IMR-90 (cell line): Measurements from ENCODE around the gene DRAXIN. TPM values are rescaled to one million over a fixed set of nuclear protein-coding genes. Genes with fewer than 3 reads are reported as not detected.

ENCODE experiments used
- ATAC-seq: fragments of 200-7000 bp; cut with Tn5 transposase; 2 replicates; pipeline ENCODE4 v1.9.1; 2020; ENCODE audit warnings: low read depth, mild to moderate bottlenecking, moderate library complexity
- BruUV-seq: library from RNA; stranded (reverse); fragments of 400-500 nt; replicated peaks from 2 replicates; lab custom pipeline; 2021; lab: Mats Ljungman, UMichigan
- CTCF ChIA-PET: fragments of 300-600 bp; formaldehyde crosslinking; extraction: SDS; loops from one replicate; lab custom pipeline; 2021; ENCODE audit warnings: antibody characterized with exemption; lab: Yijun Ruan, JAX
- POLR2A ChIA-PET: fragments of 300-600 bp; sonication (Branson Sonifier 250); formaldehyde crosslinking; loops from one replicate; lab custom pipeline; 2022; ENCODE audit warnings: antibody characterized with exemption; ENCODE audit not compliant: unreplicated experiment; lab: Charles Lee
- DNase-seq: peaks from one replicate; pipeline ENCODE4 v3.0.0; 2013
- H2AFZ ChIP-seq: replicated peaks from 2 replicates; pipeline ENCODE3; 2013; ENCODE audit warnings: low read length, mild to moderate bottlenecking; ENCODE audit not compliant: poor library complexity
- H2AK5ac ChIP-seq: 2 replicates; pipeline ENCODE4 v1.6.1; 2013; ENCODE audit warnings: low read depth, low read length, inconsistent platforms
- H2AK9ac ChIP-seq: replicated peaks from 2 replicates; pipeline ENCODE3; 2013; ENCODE audit warnings: mild to moderate bottlenecking, low read depth, low read length, moderate library complexity; ENCODE audit not compliant: poor library complexity
- H2BK120ac ChIP-seq: 2 replicates; pipeline ENCODE4 v1.6.1; 2013; ENCODE audit warnings: low read depth, low read length, inconsistent platforms
- H2BK15ac ChIP-seq: 3 replicates; pipeline ENCODE4 v1.6.1; 2013; ENCODE audit warnings: low read depth, low read length, inconsistent platforms
- H2BK20ac ChIP-seq: 2 replicates; pipeline ENCODE4 v1.6.1; 2013; ENCODE audit warnings: low read depth, mild to moderate bottlenecking, inconsistent platforms, low read length, moderate library complexity
- H2BK5ac ChIP-seq: 2 replicates; pipeline ENCODE4 v1.6.1; 2013; ENCODE audit warnings: mild to moderate bottlenecking, low read depth, low read length, inconsistent platforms; ENCODE audit not compliant: poor library complexity, severe bottlenecking
- H3K14ac ChIP-seq: replicated peaks from 2 replicates; pipeline ENCODE4 v1.6.1; 2013; ENCODE audit warnings: low read depth, low read length, inconsistent platforms
- H3K18ac ChIP-seq: 2 replicates; pipeline ENCODE4 v1.6.1; 2013; ENCODE audit warnings: low read depth, low read length, control low read depth
- H3K23ac ChIP-seq: 2 replicates; pipeline ENCODE4 v1.6.1; 2013; ENCODE audit warnings: low read depth, low read length, inconsistent platforms
- H3K27ac ChIP-seq: 2 replicates; pipeline ENCODE4 v1.5.1; 2013; ENCODE audit warnings: mild to moderate bottlenecking, control low read depth, low read length; ENCODE audit not compliant: insufficient read depth
- H3K27me3 ChIP-seq: 2 replicates; pipeline ENCODE4 v1.6.1; 2013; ENCODE audit warnings: low read length; ENCODE audit not compliant: control insufficient read depth, insufficient read depth
- H3K36me3 ChIP-seq: 2 replicates; pipeline ENCODE4 v1.6.1; 2013; ENCODE audit warnings: low read length, mixed read lengths; ENCODE audit not compliant: control insufficient read depth, insufficient read depth
- H3K4ac ChIP-seq: 2 replicates; pipeline ENCODE4 v1.6.1; 2013; ENCODE audit warnings: low read depth, low read length, inconsistent platforms
- H3K4me1 ChIP-seq: 2 replicates; pipeline ENCODE4 v1.6.1; 2013; ENCODE audit warnings: low read length, mixed read lengths; ENCODE audit not compliant: control insufficient read depth, insufficient read depth
- H3K4me2 ChIP-seq: 2 replicates; pipeline ENCODE4 v1.6.1; 2013; ENCODE audit warnings: low read depth, mild to moderate bottlenecking, control low read depth, low read length, moderate library complexity
- H3K4me3 ChIP-seq: 2 replicates; pipeline ENCODE4 v1.5.1; 2013; ENCODE audit warnings: low read depth, mild to moderate bottlenecking, control low read depth, low read length, moderate library complexity; ENCODE audit not compliant: insufficient read depth
- H3K56ac ChIP-seq: 2 replicates; pipeline ENCODE4 v1.6.1; 2013; ENCODE audit warnings: low read length, inconsistent platforms; ENCODE audit not compliant: insufficient read depth; ENCODE audit errors: extremely low read depth
- H3K79me1 ChIP-seq, 2 experiments: 2 replicates each; pipeline ENCODE4 v1.6.1; 2013; ENCODE audit warnings: low read length in 2 of 2, inconsistent platforms in 1 of 2, low read depth in 1 of 2
- H3K9ac ChIP-seq: 2 replicates; pipeline ENCODE4 v1.6.1; 2013; ENCODE audit warnings: low read depth, low read length, control low read depth
- H3K9me1 ChIP-seq: 2 replicates; pipeline ENCODE4 v1.6.1; 2013; ENCODE audit warnings: low read length, inconsistent platforms; ENCODE audit not compliant: insufficient read depth
- H3K9me3 ChIP-seq: 2 replicates; pipeline ENCODE4 v1.6.1; 2013; ENCODE audit warnings: low read length; ENCODE audit not compliant: control insufficient read depth, insufficient read depth
- H4K20me1 ChIP-seq: 2 replicates; pipeline ENCODE4 v1.6.1; 2013; ENCODE audit warnings: low read length, inconsistent platforms; ENCODE audit not compliant: insufficient read depth
- H4K5ac ChIP-seq: 2 replicates; pipeline ENCODE4 v1.6.1; 2013; ENCODE audit warnings: mild to moderate bottlenecking, low read depth, low read length, control low read depth
- H4K8ac ChIP-seq, 2 experiments: 2 replicates each; pipeline ENCODE4 v1.6.1; 2013; ENCODE audit warnings: low read depth in 2 of 2, low read length in 2 of 2, control low read depth in 1 of 2, inconsistent platforms in 1 of 2
- H4K91ac ChIP-seq: 2 replicates; pipeline ENCODE4 v1.6.1; 2013; ENCODE audit warnings: low read depth, low read length, inconsistent platforms; ENCODE audit not compliant: insufficient read depth
- CHD1 ChIP-seq: IDR thresholded peaks from 2 replicates; pipeline ENCODE4 v1.6.1; 2012; ENCODE audit warnings: low read depth, low read length, improper control_type of control experiment
- MAFK ChIP-seq: IDR thresholded peaks from 2 replicates; pipeline ENCODE4 v1.6.1; 2012; ENCODE audit warnings: low read depth, low read length, improper control_type of control experiment
- NFE2L2 ChIP-seq: fragments of 150-350 bp; IDR thresholded peaks from 2 replicates; pipeline ENCODE4 v1.6.1; 2016; ENCODE audit warnings: low read depth, mild to moderate bottlenecking, low read length
- RFX5 ChIP-seq: IDR thresholded peaks from 2 replicates; pipeline ENCODE4 v1.8.0; 2012; ENCODE audit warnings: low read depth, mild to moderate bottlenecking, low read length, moderate library complexity
- WGBS, 2 experiments: methylation state at CpG; one replicate each; pipeline versions ENCODE4 v1.1.5 to v1.1.7; 2013; ENCODE audit warnings: missing lambda C conversion rate in 2 of 2; ENCODE audit not compliant: insufficient read length in 1 of 2; ENCODE audit errors: extremely low coverage in 2 of 2; 5-methylcytosine and 5-hydroxymethylcytosine counted together
- dilution Hi-C: fragments of 300-500 bp; cut with HindIII; formaldehyde crosslinking; loops from one replicate; pipeline ENCODE4 v1.14.3; 2018; ENCODE audit warnings: low sequenced_read_pairs; ENCODE audit not compliant: unreplicated experiment
- in situ Hi-C: fragments of 300-500 bp; cut with MboI; formaldehyde crosslinking; loops from 3 replicates; pipeline ENCODE4 v1.14.3; 2019; ENCODE audit warnings: low sequenced_read_pairs, inconsistent platforms, mixed read lengths
- intact Hi-C: fragments of 100-400 bp; cut with micrococcal nuclease; formaldehyde crosslinking; loops from 2 replicates; pipeline ENCODE4 v1.10.0; 2022
- polyA plus RNA-seq, 3 experiments: library from polyadenylated mRNA; depleted of rRNA; stranded (reverse); fragments of >200 nt; gene quantifications; 2 replicates each; pipeline ENCODE4 v1.2.3, GENCODE V29; 2012; ENCODE audit warnings: low replicate concordance in 1 of 3
- total RNA-seq: library from RNA; depleted of rRNA; stranded (reverse); fragments of >200 nt; gene quantifications from 2 replicates; pipeline ENCODE4 v1.2.3, GENCODE V29; 2012

Gene DRAXIN
- total and polyA plus RNA-seq, 2 of the 4 experiments (the other 2 are of a cell fraction), result under 0.01 to 0.02 TPM

GRCh38 chr1:11684070-11684469, 7.4 kb upstream of the DRAXIN start:
- no peak overlapping the region for H3K23ac ChIP-seq
- no peak overlapping the region for H3K14ac ChIP-seq
- in situ Hi-C loops, result no loop called here
- H3K27ac ChIP-seq, result no peak overlapping the region
- no peak overlapping the region for H4K8ac ChIP-seq
- H3K4me3 ChIP-seq, result no peak overlapping the region
- intact Hi-C loops, result loop anchor here (5.0 kb wide), 1 partner anchor 118 kb away; no protein-coding TSS in a partner anchor
- no peak overlapping the region for H3K56ac ChIP-seq
- no peak overlapping the region for H2BK120ac ChIP-seq
- no CpG with 5 or more reads among the region's 7 CpGs for WGBS, 2 experiments
- no peak overlapping the region for H3K4ac ChIP-seq
- DNase-seq, result no peak
- H2BK20ac ChIP-seq, result no peak overlapping the region
- POLR2A ChIA-PET, result interaction anchor here (0.6 kb wide), 1 partner anchor 513 kb away, joined by 11 read pairs; no protein-coding TSS in a partner anchor
- no peaks in the 10 kb centered on the region for H3K9me3 ChIP-seq
- peaks cover 3% of the 10 kb centered on the region for H3K4me1 ChIP-seq
- H3K18ac ChIP-seq, result no peak overlapping the region
- H3K79me1 ChIP-seq, result peaks cover 3 to 17% of the 10 kb centered on the region in 2 experiments; a peak in 3 of 4 replicates
- dilution Hi-C loops, result no loop called here
- ATAC-seq, result no peak
- H4K91ac ChIP-seq, result no peak overlapping the region
- BruUV-seq, result no TSS peak
- H3K36me3 ChIP-seq, result no peaks in the 10 kb centered on the region; the same call in 1 of the 2 replicates
- H4K5ac ChIP-seq, result no peak overlapping the region
- H4K20me1 ChIP-seq, result no peaks in the 10 kb centered on the region
- no peak overlapping the region for H2AK5ac ChIP-seq
- no peak overlapping the region for H2BK5ac ChIP-seq
- TF ChIP-seq RFX5 (no peak), CHD1 (no peak), MAFK (no peak), NFE2L2 (no peak)
- H2AK9ac ChIP-seq, result peak overlapping the region; percentile 37
- no peak overlapping the region for H2BK15ac ChIP-seq
- no peak overlapping the region for H2AFZ ChIP-seq
- peaks cover 9% of the 10 kb centered on the region for H3K27me3 ChIP-seq
- no peak overlapping the region for H3K9ac ChIP-seq
- H3K4me2 ChIP-seq, result no peak overlapping the region
- CTCF ChIA-PET, result no interaction called here
- H3K9me1 ChIP-seq, result 0 out of 2 replicates have a peak, but pooled peaks cover 2% of the 10 kb centered on the region
